HepG2 (cell line): ENCODE results near the gene TFPI2. TPM values are rescaled to one million over a fixed set of nuclear protein-coding genes. Genes with fewer than 3 reads are reported as not detected.

Experiments used
- ATAC-seq: fragments of 200-7000 bp; cut with Tn5 transposase; 3 replicates; pipeline ENCODE4 v1.9.1; 2020; ENCODE audit warnings: mild to moderate bottlenecking, moderate library complexity
- BruUV-seq: library from RNA; stranded (reverse); fragments of 400-500 nt; replicated peaks from 2 replicates; lab custom pipeline; 2021; lab: Mats Ljungman, UMichigan
- CTCF ChIA-PET: fragments of 300-600 bp; formaldehyde crosslinking; extraction: SDS; loops from one replicate; lab custom pipeline; 2021; ENCODE audit warnings: low total read pairs, inconsistent platforms, low intra/inter-chr PET ratio; lab: Yijun Ruan, JAX
- POLR2A ChIA-PET: fragments of 350-600 bp; sonication (Branson Sonifier 250); formaldehyde crosslinking; loops from one replicate; lab custom pipeline; 2020; ENCODE audit warnings: antibody characterized with exemption, inconsistent platforms; lab: Yijun Ruan, JAX
- DNase-seq: peaks from one replicate; pipeline ENCODE4 v3.0.0-alpha.2; 2015; ENCODE audit warnings: low spot score
- FAIRE-seq: peaks from 3 replicates; lab custom pipeline; 2011; peaks lifted over from hg19 to GRCh38; lab: Jason Lieb, UNC
- H2AFZ ChIP-seq: one replicate; pipeline ENCODE4 v1.6.1; 2011; ENCODE audit warnings: low read length, inconsistent platforms
- H3K27ac ChIP-seq: fragments of 300-600 bp; 3 replicates; pipeline ENCODE4 v1.8.0; 2011; ENCODE audit warnings: mixed run types, mild to moderate bottlenecking, mixed read lengths, low read length, inconsistent platforms; ENCODE audit not compliant: insufficient read depth; ENCODE audit errors: extremely low read length
- H3K27me3 ChIP-seq, 2 experiments: fragments of 200-600 bp in 1 of 2; 2 replicates in 1 of 2; 3 replicates in 1 of 2; pipeline versions ENCODE4 v1.6.0 to v1.8.0; 2011; ENCODE audit warnings: low read length in 2 of 2, mild to moderate bottlenecking in 2 of 2, moderate library complexity in 2 of 2, inconsistent platforms in 1 of 2; ENCODE audit not compliant: insufficient read depth in 2 of 2, control insufficient read depth in 1 of 2
- H3K36me3 ChIP-seq, 2 experiments: fragments of 200-600 bp in 1 of 2; replicated peaks in 1 of 2; 2 replicates in 1 of 2; 3 replicates in 1 of 2; pipeline versions ENCODE4 v1.5.1 to v1.8.0; 2011; ENCODE audit warnings: low read length in 2 of 2, inconsistent platforms in 1 of 2; ENCODE audit not compliant: insufficient read depth in 2 of 2, control insufficient read depth in 1 of 2
- H3K4me1 ChIP-seq: 2 replicates; pipeline ENCODE4 v1.5.1; 2012; ENCODE audit warnings: low read length, inconsistent platforms; ENCODE audit not compliant: insufficient read depth
- H3K4me2 ChIP-seq: 2 replicates; pipeline ENCODE4 v1.6.0; 2011; ENCODE audit warnings: low read depth, low read length, inconsistent platforms
- H3K4me3 ChIP-seq, 3 experiments: fragments of 200-600 bp in 1 of 3; sonication (generic), shearing (Covaris generic) in 1 of 3; replicated peaks in 1 of 3; 2 replicates each; pipeline ENCODE4 v1.5.1; 2011 to 2016; ENCODE audit warnings: low read length in 3 of 3, inconsistent platforms in 2 of 3, low read depth in 2 of 3, mild to moderate bottlenecking in 2 of 3, control low read depth in 1 of 3, mixed read lengths in 1 of 3; ENCODE audit not compliant: insufficient read depth in 1 of 3
- H3K79me2 ChIP-seq: one replicate; pipeline ENCODE4 v1.6.1; 2011; ENCODE audit warnings: low read length, inconsistent platforms; ENCODE audit not compliant: insufficient read depth
- H3K9ac ChIP-seq: 2 replicates; pipeline ENCODE4 v1.6.0; 2011; ENCODE audit warnings: mild to moderate bottlenecking, low read depth, low read length, inconsistent platforms; ENCODE audit not compliant: insufficient read depth
- H3K9me3 ChIP-seq: 2 replicates; pipeline ENCODE4 v1.5.1; 2012; ENCODE audit warnings: mild to moderate bottlenecking, low read length
- H4K20me1 ChIP-seq: 2 replicates; pipeline ENCODE4 v1.6.0; 2011; ENCODE audit warnings: inconsistent platforms, mild to moderate bottlenecking, low read length, moderate library complexity; ENCODE audit not compliant: insufficient read depth
- CBX1 ChIP-seq: IDR thresholded peaks from one replicate; pipeline ENCODE4 v1.6.1; 2016; ENCODE audit warnings: antibody characterized with exemption, low read depth
- EZH2 ChIP-seq: conservative IDR thresholded peaks from 2 replicates; pipeline ENCODE4 v1.6.1; 2012; ENCODE audit warnings: mild to moderate bottlenecking, low read depth, low read length, moderate library complexity
- NFYB ChIP-seq: sonication (generic); formaldehyde crosslinking; IDR thresholded peaks from 2 replicates; pipeline ENCODE4 v1.4.0; 2020; ENCODE audit warnings: missing genetic modification reagents
- REPIN1 ChIP-seq: sonication (generic); formaldehyde crosslinking; IDR thresholded peaks from 2 replicates; pipeline ENCODE4 v1.8.0; 2022; ENCODE audit warnings: missing genetic modification reagents, low read depth, mild to moderate bottlenecking, borderline replicate concordance
- YY1 ChIP-seq: IDR thresholded peaks from 2 replicates; pipeline ENCODE4 v1.6.1; 2011; ENCODE audit warnings: low read length, low read depth, moderate library complexity, mild to moderate bottlenecking; ENCODE audit not compliant: insufficient read depth, insufficient replicate concordance
- ZNF180 ChIP-seq: sonication (generic); formaldehyde crosslinking; IDR thresholded peaks from 2 replicates; pipeline ENCODE4 v1.4.0; 2020; ENCODE audit warnings: low read depth, missing genetic modification reagents, borderline replicate concordance
- ZNF577 ChIP-seq: sonication (generic); formaldehyde crosslinking; IDR thresholded peaks from 2 replicates; pipeline ENCODE4 v1.4.0; 2020; ENCODE audit warnings: mild to moderate bottlenecking, low read depth, missing genetic modification reagents, borderline replicate concordance
- ZSCAN21 ChIP-seq: sonication (generic); formaldehyde crosslinking; IDR thresholded peaks from 2 replicates; pipeline ENCODE4 v1.8.0; 2022; ENCODE audit warnings: mild to moderate bottlenecking, missing genetic modification reagents, moderate library complexity, borderline replicate concordance
- ZSCAN22 ChIP-seq: sonication (generic); formaldehyde crosslinking; IDR thresholded peaks from 2 replicates; pipeline ENCODE4 v1.4.0; 2020; ENCODE audit warnings: mild to moderate bottlenecking, missing genetic modification reagents
- WGBS: methylation state at CpG from one replicate; pipeline ENCODE4 v1.1.6; 2017; ENCODE audit warnings: low lambda C conversion rate; 5-methylcytosine and 5-hydroxymethylcytosine counted together
- in situ Hi-C: cut with HindIII; loops from 2 replicates; pipeline ENCODE4 v1.10.0; 2017; ENCODE audit warnings: low pct_unique_long_range_greater_than_20kb; ENCODE audit not compliant: extremely low pct_ligation_motif_present
- intact Hi-C: fragments of 100-400 bp; cut with micrococcal nuclease; formaldehyde crosslinking; loops from one replicate; pipeline ENCODE4 v1.10.0; 2022; ENCODE audit not compliant: unreplicated experiment
- polyA plus RNA-seq, 8 experiments: library from polyadenylated mRNA; depleted of rRNA in 3 of 8; stranded (reverse) in 7 of 8; unstranded in 1 of 8; fragments of >200 nt; fragmentation: Illumina TruSeq in 4 of 8; extraction: Trizol in 4 of 8; gene quantifications; 2 replicates each; pipeline versions ENCODE4 v1.2.1 to v1.2.3, GENCODE V29; 2011 to 2016; ENCODE audit warnings: low read depth in 4 of 8, missing spikeins in 1 of 8, mixed read lengths in 1 of 8; ENCODE audit not compliant: insufficient read depth in 1 of 8
- total RNA-seq, 5 experiments: library from RNA; depleted of rRNA; stranded (reverse); fragments of >200 nt; fragmentation: Illumina TruSeq; extraction: Trizol; gene quantifications; 2 replicates each; pipeline ENCODE4 v1.2.3, GENCODE V29; 2016; ENCODE audit warnings: low read depth in 1 of 5
- TF ChIP-seq, protein P1 (sequence below): sonication (generic); formaldehyde crosslinking; IDR thresholded peaks from 2 replicates; pipeline ENCODE4 v1.5.0; 2020; ENCODE audit warnings: mild to moderate bottlenecking, missing genetic modification reagents, borderline replicate concordance

TFPI2 gene
- total and polyA plus RNA-seq, 2 of the 13 experiments (the other 11 are each of a cell fraction or from before 2014, with no cell fraction given) = 0.16 to 0.22 TPM

DNA sequence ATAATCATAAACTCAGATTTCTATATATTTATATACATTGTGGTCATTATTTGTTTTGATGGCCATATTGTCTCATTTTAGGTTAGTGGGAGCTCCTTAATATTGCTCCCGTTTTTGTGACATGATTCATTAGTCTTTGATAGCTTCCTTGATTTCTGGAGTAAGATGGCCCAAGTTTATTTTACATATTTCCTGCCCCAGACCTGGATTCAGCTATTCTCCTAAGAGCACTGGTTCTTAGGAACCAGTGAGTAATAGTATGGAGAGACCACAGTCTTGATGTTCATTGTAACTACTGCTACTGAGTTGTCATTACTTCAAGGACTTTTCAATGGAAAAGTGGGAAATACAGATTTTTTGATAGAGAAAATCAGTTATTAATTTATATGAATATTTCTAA, 6.0 kb downstream of the TFPI2 start:
- H3K4me2 ChIP-seq = no peak overlapping the region
- no peaks in the 10 kb centered on the region for H3K36me3 ChIP-seq
- no peaks in the 10 kb centered on the region for H4K20me1 ChIP-seq
- BruUV-seq = no TSS peak
- FAIRE-seq = no peak
- DNase-seq = no peak
- CTCF ChIA-PET = no interaction called here
- H3K27ac ChIP-seq = no peak overlapping the region
- ATAC-seq = no peak
- peaks cover 0 to 4% of the 10 kb centered on the region in 2 experiments; a peak in 1 of 5 replicates for H3K27me3 ChIP-seq
- TF ChIP-seq ZNF577 (CRISPR knock-in tag) = no peak
- no peak for TF ChIP-seq EZH2
- no peak for TF ChIP-seq YY1
- no peak for TF ChIP-seq REPIN1
- no peak for TF ChIP-seq ZSCAN22
- no peak for TF ChIP-seq ZNF180
- no peak for TF ChIP-seq ZSCAN21 (CRISPR knock-in tag)
- no peak for TF ChIP-seq CBX1
- TF ChIP-seq NFYB = no peak
- TF ChIP-seq, protein P1, sequence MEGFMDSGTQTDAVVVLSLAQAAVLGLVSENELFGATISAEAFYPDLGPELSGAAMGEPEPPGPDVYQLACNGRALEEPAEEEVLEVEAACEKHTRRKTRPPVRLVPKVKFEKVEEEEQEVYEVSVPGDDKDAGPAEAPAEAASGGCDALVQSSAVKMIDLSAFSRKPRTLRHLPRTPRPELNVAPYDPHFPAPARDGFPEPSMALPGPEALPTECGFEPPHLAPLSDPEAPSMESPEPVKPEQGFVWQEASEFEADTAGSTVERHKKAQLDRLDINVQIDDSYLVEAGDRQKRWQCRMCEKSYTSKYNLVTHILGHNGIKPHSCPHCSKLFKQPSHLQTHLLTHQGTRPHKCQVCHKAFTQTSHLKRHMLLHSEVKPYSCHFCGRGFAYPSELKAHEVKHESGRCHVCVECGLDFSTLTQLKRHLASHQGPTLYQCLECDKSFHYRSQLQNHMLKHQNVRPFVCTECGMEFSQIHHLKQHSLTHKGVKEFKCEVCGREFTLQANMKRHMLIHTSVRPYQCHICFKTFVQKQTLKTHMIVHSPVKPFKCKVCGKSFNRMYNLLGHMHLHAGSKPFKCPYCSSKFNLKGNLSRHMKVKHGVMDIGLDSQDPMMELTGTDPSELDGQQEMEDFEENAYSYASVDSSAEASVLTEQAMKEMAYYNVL (CRISPR knock-in tag) = no peak
- TF ChIP-seq, all 625 proteins: peak for 0
- Histone ChIP-seq H3K9me3 (no peaks in the 10 kb centered on the region), H3K79me2 (no peaks in the 10 kb centered on the region), H3K4me1 (no peaks in the 10 kb centered on the region), H2AFZ (no peak overlapping the region), H3K4me3 (no peak overlapping the region), H3K9ac (no peak overlapping the region)
- WGBS = 0% methylated on average over 1 of the region's 1 CpG
- POLR2A ChIA-PET = no interaction called here
- intact Hi-C loops (no loop called here), in situ Hi-C loops (no loop called here)
